Measurements from ENCODE around the gene LINGO1. TPM values are rescaled to one million over a fixed set of nuclear protein-coding genes. Genes with fewer than 3 reads are reported as not detected.

The LINGO1 gene
- total and polyA plus RNA-seq, 2 donors (not counting 1 experiment from before 2014, with no cell fraction given): 0.05 TPM; not detected in 1

- Histone ChIP-seq H3K4me3 (replicated peaks in 1 of 4; ENCODE audit: control extremely low read depth in 1 of 4, insufficient read depth in 1 of 4, low read depth in 3 of 4, low read length in 4 of 4) (no peak overlapping the region), H3K79me2 (ENCODE audit: control insufficient read depth, insufficient read depth, low read length) (no peaks in the 10 kb centered on the region), H2AFZ (ENCODE audit: low read length) (no peak overlapping the region), H3K27ac (ENCODE audit: insufficient read depth, low read length) (no peak overlapping the region), H4K20me1 (ENCODE audit: control insufficient read depth, extremely low read depth, insufficient read depth, low read length) (no peaks in the 10 kb centered on the region), H3K4me2 (ENCODE audit: extremely low read depth, insufficient read depth, low read length) (no peak overlapping the region), H3K27me3 (ENCODE audit: control insufficient read depth, insufficient read depth, low read length) (peaks cover 18% of the 10 kb centered on the region), H3K36me3 (ENCODE audit: control insufficient read depth, insufficient read depth, low read length) (no peaks in the 10 kb centered on the region), H3K9ac (ENCODE audit: insufficient read depth, low read length) (no peak overlapping the region), H3K9me3 (ENCODE audit: control insufficient read depth, insufficient read depth, low read depth, low read length) (no peaks in the 10 kb centered on the region), H3K4me1 (ENCODE audit: control insufficient read depth, extremely low read depth, insufficient read depth, low read length) (no peaks in the 10 kb centered on the region)
- TF ChIP-seq EZH2 (IDR thresholded peaks at IDR 0.05; ENCODE audit: low read length, missing control alignments): no peak
- TF ChIP-seq CTCF (conservative IDR thresholded peaks at IDR 0.05 in 1 of 2, IDR thresholded peaks at IDR 0.05 in 1 of 2; ENCODE audit: low read depth in 1 of 2, low read length in 2 of 2): no peak
- DNase-seq (ENCODE audit: low read depth in 2 of 2): no peak
These were observed 6.7 kb upstream of the LINGO1 start for GRCh38 chr15:77639431-77639830.

GRCh38 chr15:77637851-77638692 lies 5.4 kb upstream of the LINGO1 start:
- TF ChIP-seq CTCF (conservative IDR thresholded peaks at IDR 0.05 in 1 of 2, IDR thresholded peaks at IDR 0.05 in 1 of 2; ENCODE audit: low read depth in 1 of 2, low read length in 2 of 2): no peak
- TF ChIP-seq EZH2 (IDR thresholded peaks at IDR 0.05; ENCODE audit: low read length, missing control alignments): no peak
- H3K4me1 ChIP-seq (ENCODE audit: control insufficient read depth, extremely low read depth, insufficient read depth, low read length): no peaks in the 10 kb centered on the region
- no peaks in the 10 kb centered on the region for H4K20me1 ChIP-seq (ENCODE audit: control insufficient read depth, extremely low read depth, insufficient read depth, low read length)
- H3K9me3 ChIP-seq (ENCODE audit: control insufficient read depth, insufficient read depth, low read depth, low read length): no peaks in the 10 kb centered on the region
- H2AFZ ChIP-seq (ENCODE audit: low read length): no peak overlapping the region
- no peak for DNase-seq (ENCODE audit: low read depth in 2 of 2)
- peaks cover 22% of the 10 kb centered on the region for H3K27me3 ChIP-seq (ENCODE audit: control insufficient read depth, insufficient read depth, low read length)
- no peak overlapping the region for H3K4me3 ChIP-seq (replicated peaks in 1 of 4; ENCODE audit: control extremely low read depth in 1 of 4, insufficient read depth in 1 of 4, low read depth in 3 of 4, low read length in 4 of 4)
- H3K9ac ChIP-seq (ENCODE audit: insufficient read depth, low read length): no peak overlapping the region
- no peaks in the 10 kb centered on the region for H3K36me3 ChIP-seq (ENCODE audit: control insufficient read depth, insufficient read depth, low read length)
- no peak overlapping the region for H3K4me2 ChIP-seq (ENCODE audit: extremely low read depth, insufficient read depth, low read length)
- no peak overlapping the region for H3K27ac ChIP-seq (ENCODE audit: insufficient read depth, low read length)
- no peaks in the 10 kb centered on the region for H3K79me2 ChIP-seq (ENCODE audit: control insufficient read depth, insufficient read depth, low read length)

GRCh38 chr15:77636209-77636608 lies 3.5 kb upstream of the LINGO1 start:
- no peak overlapping the region for H2AFZ ChIP-seq (ENCODE audit: low read length)
- no peaks in the 10 kb centered on the region for H3K36me3 ChIP-seq (ENCODE audit: control insufficient read depth, insufficient read depth, low read length)
- no peaks in the 10 kb centered on the region for H3K4me1 ChIP-seq (ENCODE audit: control insufficient read depth, extremely low read depth, insufficient read depth, low read length)
- H3K4me3 ChIP-seq (replicated peaks in 1 of 4; ENCODE audit: control extremely low read depth in 1 of 4, insufficient read depth in 1 of 4, low read depth in 3 of 4, low read length in 4 of 4): no peak overlapping the region
- TF ChIP-seq EZH2 (IDR thresholded peaks at IDR 0.05; ENCODE audit: low read length, missing control alignments) (no peak), CTCF (conservative IDR thresholded peaks at IDR 0.05 in 1 of 2, IDR thresholded peaks at IDR 0.05 in 1 of 2; ENCODE audit: low read depth in 1 of 2, low read length in 2 of 2) (no peak)
- no peaks in the 10 kb centered on the region for H3K79me2 ChIP-seq (ENCODE audit: control insufficient read depth, insufficient read depth, low read length)
- H3K4me2 ChIP-seq (ENCODE audit: extremely low read depth, insufficient read depth, low read length): no peak overlapping the region
- H3K9me3 ChIP-seq (ENCODE audit: control insufficient read depth, insufficient read depth, low read depth, low read length): no peaks in the 10 kb centered on the region
- no peak overlapping the region for H3K9ac ChIP-seq (ENCODE audit: insufficient read depth, low read length)
- DNase-seq (ENCODE audit: low read depth in 2 of 2): no peak
- no peaks in the 10 kb centered on the region for H4K20me1 ChIP-seq (ENCODE audit: control insufficient read depth, extremely low read depth, insufficient read depth, low read length)
- peaks cover 31% of the 10 kb centered on the region for H3K27me3 ChIP-seq (ENCODE audit: control insufficient read depth, insufficient read depth, low read length)
- no peak overlapping the region for H3K27ac ChIP-seq (ENCODE audit: insufficient read depth, low read length)

Data from fibroblast of lung (primary cell).